ENCODE data around the gene CHCHD6.

CHCHD6 gene

GRCh38 chr3:126858887-126859286 lies 154.8 kb downstream of the CHCHD6 start:
- H3K27ac Mint-ChIP-seq: no peak overlapping the region
- intact Hi-C loops (cut with micrococcal nuclease): no loop called here
- peaks cover 4% of the 10 kb centered on the region for H3K27me3 Mint-ChIP-seq
- H3K36me3 Mint-ChIP-seq (ENCODE audit: low read depth): no peaks in the 10 kb centered on the region
- no peaks in the 10 kb centered on the region for H3K9me3 Mint-ChIP-seq
- H3K4me3 Mint-ChIP-seq: no peak overlapping the region
- no peaks in the 10 kb centered on the region for H3K4me1 Mint-ChIP-seq (ENCODE audit: low read depth)

DNA sequence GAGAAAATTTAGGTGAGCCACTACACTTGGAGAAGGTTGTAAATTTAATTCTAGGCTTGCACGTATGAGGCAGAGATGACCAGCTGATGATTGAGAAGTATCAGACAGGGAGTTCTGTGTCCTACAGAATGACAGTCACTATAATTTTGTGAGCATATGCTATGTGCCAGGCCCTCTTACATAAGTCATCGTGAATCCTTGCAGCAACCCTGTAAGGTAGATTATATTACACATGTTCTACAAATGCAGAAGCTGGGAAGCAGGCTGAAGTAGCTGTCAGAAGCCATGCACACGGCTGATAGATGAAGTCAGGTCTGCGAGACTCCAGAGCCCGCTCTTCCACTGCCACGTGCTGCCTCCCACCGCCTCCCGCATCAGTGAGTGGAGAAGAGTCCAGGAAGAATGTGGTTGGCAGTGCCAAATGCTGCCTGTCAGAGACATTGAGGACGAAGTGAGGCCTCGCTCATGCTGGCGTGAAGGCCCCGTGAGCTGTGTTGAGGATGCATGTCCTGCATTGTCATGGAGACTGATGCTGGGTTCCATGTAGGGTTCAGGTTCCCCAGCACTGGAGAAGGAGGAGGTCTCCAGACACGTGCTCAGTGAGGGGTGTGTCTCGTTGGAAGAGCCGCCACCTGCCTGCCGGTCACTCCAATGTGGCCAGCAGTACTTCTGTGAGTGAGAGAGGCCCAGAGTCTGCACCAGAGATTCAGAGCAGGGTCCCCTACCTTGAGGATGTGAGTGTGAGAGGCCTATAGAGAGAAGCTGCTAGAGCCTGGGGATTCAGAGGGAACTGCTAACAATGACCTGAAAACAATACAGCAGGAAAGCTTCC lies 155.6 kb downstream of the CHCHD6 start:
- no peak overlapping the region for H3K27ac Mint-ChIP-seq
- no peaks in the 10 kb centered on the region for H3K36me3 Mint-ChIP-seq (ENCODE audit: low read depth)
- intact Hi-C loops (cut with micrococcal nuclease): no loop called here
- H3K4me1 Mint-ChIP-seq (ENCODE audit: low read depth): no peaks in the 10 kb centered on the region
- peaks cover 10% of the 10 kb centered on the region for H3K27me3 Mint-ChIP-seq
- no peaks in the 10 kb centered on the region for H3K9me3 Mint-ChIP-seq
- H3K4me3 Mint-ChIP-seq: no peak overlapping the region

GRCh38 chr3:126865736-126866135 lies 161.7 kb downstream of the CHCHD6 start:
- no peak overlapping the region for H3K4me3 Mint-ChIP-seq
- intact Hi-C loops (cut with micrococcal nuclease): no loop called here
- no peaks in the 10 kb centered on the region for H3K4me1 Mint-ChIP-seq (ENCODE audit: low read depth)
- peaks cover 7% of the 10 kb centered on the region for H3K9me3 Mint-ChIP-seq
- no peak overlapping the region for H3K27ac Mint-ChIP-seq
- H3K27me3 Mint-ChIP-seq: peaks cover 28% of the 10 kb centered on the region
- no peaks in the 10 kb centered on the region for H3K36me3 Mint-ChIP-seq (ENCODE audit: low read depth)

- H3K4me3 Mint-ChIP-seq: no peak overlapping the region
- H3K36me3 Mint-ChIP-seq (ENCODE audit: low read depth): no peaks in the 10 kb centered on the region
- peaks cover 7% of the 10 kb centered on the region for H3K9me3 Mint-ChIP-seq
- intact Hi-C loops (cut with micrococcal nuclease): no loop called here
- peaks cover 29% of the 10 kb centered on the region for H3K27me3 Mint-ChIP-seq
- no peak overlapping the region for H3K27ac Mint-ChIP-seq
- no peaks in the 10 kb centered on the region for H3K4me1 Mint-ChIP-seq (ENCODE audit: low read depth)
Observed at GRCh38 chr3:126866175-126866759, 162.2 kb downstream of the CHCHD6 start.

DNA sequence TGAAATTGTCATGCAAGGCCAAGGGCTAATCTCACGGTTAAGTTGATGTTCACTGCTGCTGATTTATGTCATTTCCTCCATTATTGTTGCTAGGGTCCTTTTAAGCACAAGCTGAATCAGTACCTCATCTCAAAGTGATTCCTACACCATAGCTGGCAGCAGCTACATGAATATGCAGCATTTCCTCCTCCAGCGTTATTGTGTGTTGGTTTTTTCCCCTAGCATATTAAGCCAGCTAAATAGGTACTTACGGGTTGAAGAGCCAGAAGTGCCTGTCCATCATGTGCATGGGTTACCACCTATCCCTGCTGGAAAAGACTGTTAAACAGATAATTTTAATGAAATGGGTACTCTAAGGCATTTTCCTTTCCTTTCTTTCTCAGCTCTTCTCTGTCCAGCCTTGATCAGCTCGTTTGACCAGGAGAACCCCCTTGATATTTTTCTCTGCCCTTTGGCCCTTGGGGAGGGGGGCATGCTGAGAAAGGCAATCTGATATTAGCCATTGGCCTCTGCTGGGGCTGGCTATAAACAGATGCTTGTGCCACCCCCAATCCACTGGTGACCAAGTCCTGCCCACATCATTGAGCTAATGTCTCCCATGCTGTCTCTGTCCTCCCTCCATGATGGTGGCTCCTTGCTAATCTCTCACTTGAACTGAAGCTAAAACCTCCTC lies 163.3 kb downstream of the CHCHD6 start:
- peaks cover 7% of the 10 kb centered on the region for H3K9me3 Mint-ChIP-seq
- peaks cover 33% of the 10 kb centered on the region for H3K27me3 Mint-ChIP-seq
- H3K36me3 Mint-ChIP-seq (ENCODE audit: low read depth): no peaks in the 10 kb centered on the region
- H3K4me3 Mint-ChIP-seq: no peak overlapping the region
- H3K27ac Mint-ChIP-seq: no peak overlapping the region
- H3K4me1 Mint-ChIP-seq (ENCODE audit: low read depth): no peaks in the 10 kb centered on the region
- intact Hi-C loops (cut with micrococcal nuclease): no loop called here

GRCh38 chr3:126867863-126868200 lies 163.8 kb downstream of the CHCHD6 start:
- H3K9me3 Mint-ChIP-seq: peaks cover 7% of the 10 kb centered on the region
- no peaks in the 10 kb centered on the region for H3K36me3 Mint-ChIP-seq (ENCODE audit: low read depth)
- intact Hi-C loops (cut with micrococcal nuclease): no loop called here
- no peak overlapping the region for H3K4me3 Mint-ChIP-seq
- H3K4me1 Mint-ChIP-seq (ENCODE audit: low read depth): no peaks in the 10 kb centered on the region
- peaks cover 38% of the 10 kb centered on the region for H3K27me3 Mint-ChIP-seq
- H3K27ac Mint-ChIP-seq: no peak overlapping the region

GRCh38 chr3:126870608-126871210 lies 166.7 kb downstream of the CHCHD6 start:
- peaks cover 8% of the 10 kb centered on the region for H3K4me1 Mint-ChIP-seq (ENCODE audit: low read depth)
- no peaks in the 10 kb centered on the region for H3K9me3 Mint-ChIP-seq
- H3K4me3 Mint-ChIP-seq: no peak overlapping the region
- H3K36me3 Mint-ChIP-seq (ENCODE audit: low read depth): no peaks in the 10 kb centered on the region
- H3K27ac Mint-ChIP-seq: no peak overlapping the region
- peaks cover 29% of the 10 kb centered on the region for H3K27me3 Mint-ChIP-seq
- intact Hi-C loops (cut with micrococcal nuclease): no loop called here

DNA sequence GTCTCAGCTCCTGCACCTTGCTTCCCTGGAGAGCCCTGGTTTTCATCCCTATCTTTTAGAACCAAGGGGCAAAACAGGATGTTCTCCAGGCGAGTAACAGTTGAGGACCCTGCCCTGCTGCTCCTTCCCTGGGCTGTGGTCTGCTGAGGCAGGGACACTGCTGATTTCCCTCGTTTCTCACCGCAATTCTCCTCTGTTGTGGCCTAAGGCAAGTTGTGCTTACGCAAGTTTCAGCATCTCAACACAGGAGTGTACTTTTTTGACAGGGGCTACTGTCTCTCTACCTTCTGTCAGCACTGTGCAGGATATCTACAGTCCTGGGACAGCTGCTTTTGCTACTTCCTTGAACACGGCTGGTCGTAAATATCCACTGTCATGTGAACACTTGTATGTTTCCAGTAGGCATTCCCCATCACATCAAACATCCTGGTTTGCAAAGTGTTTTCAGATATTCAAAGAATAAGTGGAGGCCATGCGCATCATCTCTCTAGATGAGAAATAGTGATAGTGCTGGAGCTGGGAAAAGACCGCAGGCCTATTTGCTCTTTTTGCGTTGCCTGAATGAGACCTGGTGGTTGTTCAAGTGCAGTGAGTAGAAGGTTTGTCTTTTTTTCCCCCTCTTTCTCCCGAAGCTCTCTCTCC lies 168.8 kb downstream of the CHCHD6 start:
- intact Hi-C loops (cut with micrococcal nuclease): no loop called here
- H3K36me3 Mint-ChIP-seq (ENCODE audit: low read depth): no peaks in the 10 kb centered on the region
- peaks cover 33% of the 10 kb centered on the region for H3K27me3 Mint-ChIP-seq
- H3K27ac Mint-ChIP-seq: no peak overlapping the region
- no peaks in the 10 kb centered on the region for H3K9me3 Mint-ChIP-seq
- H3K4me3 Mint-ChIP-seq: no peak overlapping the region
- peaks cover 10% of the 10 kb centered on the region for H3K4me1 Mint-ChIP-seq (ENCODE audit: low read depth)

DNA sequence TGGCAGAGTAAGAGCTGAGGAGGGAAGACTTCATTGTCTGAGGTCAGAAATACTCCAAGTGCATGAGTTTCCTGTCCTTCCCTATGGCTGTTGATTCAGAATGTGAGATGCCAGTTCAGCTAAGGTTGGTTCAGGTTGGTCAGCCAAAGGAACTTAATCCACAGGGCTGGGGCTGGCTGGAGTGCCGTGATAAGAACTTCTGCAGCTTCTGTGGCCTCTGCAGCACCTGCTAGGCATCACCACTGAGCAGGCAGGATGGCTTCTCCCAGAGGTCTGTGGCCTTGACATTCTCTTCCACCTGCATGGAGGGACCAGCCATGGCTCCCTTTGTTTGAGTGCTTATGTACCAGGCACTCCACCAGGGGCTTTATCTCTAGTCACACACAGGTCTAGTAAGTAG lies 169.4 kb downstream of the CHCHD6 start:
- Mint-ChIP-seq H3K4me3 (no peak overlapping the region), H3K9me3 (no peaks in the 10 kb centered on the region), H3K27ac (no peak overlapping the region), H3K36me3 (ENCODE audit: low read depth) (no peaks in the 10 kb centered on the region), H3K27me3 (peaks cover 33% of the 10 kb centered on the region), H3K4me1 (ENCODE audit: low read depth) (peaks cover 16% of the 10 kb centered on the region)
- intact Hi-C loops (cut with micrococcal nuclease): no loop called here

DNA sequence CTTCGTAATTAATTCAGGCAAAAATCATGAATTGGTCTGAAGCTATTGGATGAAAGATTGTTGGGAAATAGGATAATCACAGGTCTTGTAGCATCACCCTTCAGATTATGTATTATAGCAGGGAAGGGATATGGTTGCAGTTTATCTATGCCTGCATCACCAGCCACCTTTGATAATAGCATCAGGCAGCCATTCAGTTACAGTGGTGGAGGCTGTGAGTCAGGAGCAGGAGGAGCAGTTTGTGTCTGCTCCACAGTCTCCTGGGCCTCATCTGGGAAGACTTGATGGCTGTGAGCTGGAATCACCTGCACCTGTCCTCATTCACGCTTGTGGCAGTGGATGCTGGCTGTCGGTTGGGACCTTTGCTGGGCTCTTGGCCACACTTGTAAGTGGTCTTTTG lies 174.6 kb downstream of the CHCHD6 start:
- Mint-ChIP-seq H3K36me3 (ENCODE audit: low read depth) (no peaks in the 10 kb centered on the region), H3K9me3 (no peaks in the 10 kb centered on the region), H3K4me1 (ENCODE audit: low read depth) (peaks cover 17% of the 10 kb centered on the region), H3K27me3 (peaks cover 58% of the 10 kb centered on the region), H3K4me3 (no peak overlapping the region), H3K27ac (no peak overlapping the region)
- intact Hi-C loops (cut with micrococcal nuclease): no loop called here

- Mint-ChIP-seq H3K36me3 (ENCODE audit: low read depth) (no peaks in the 10 kb centered on the region), H3K27me3 (peaks cover 66% of the 10 kb centered on the region), H3K4me3 (no peak overlapping the region), H3K4me1 (ENCODE audit: low read depth) (peaks cover 9% of the 10 kb centered on the region), H3K9me3 (no peaks in the 10 kb centered on the region), H3K27ac (no peak overlapping the region)
- intact Hi-C loops (cut with micrococcal nuclease): no loop called here
Observed at GRCh38 chr3:126880901-126881300, 176.9 kb downstream of the CHCHD6 start.

GRCh38 chr3:126881861-126882260 lies 177.8 kb downstream of the CHCHD6 start:
- H3K36me3 Mint-ChIP-seq (ENCODE audit: low read depth): no peaks in the 10 kb centered on the region
- H3K4me3 Mint-ChIP-seq: no peak overlapping the region
- intact Hi-C loops (cut with micrococcal nuclease): no loop called here
- peaks cover 69% of the 10 kb centered on the region for H3K27me3 Mint-ChIP-seq
- no peak overlapping the region for H3K27ac Mint-ChIP-seq
- H3K4me1 Mint-ChIP-seq (ENCODE audit: low read depth): peaks cover 9% of the 10 kb centered on the region
- H3K9me3 Mint-ChIP-seq: no peaks in the 10 kb centered on the region

DNA sequence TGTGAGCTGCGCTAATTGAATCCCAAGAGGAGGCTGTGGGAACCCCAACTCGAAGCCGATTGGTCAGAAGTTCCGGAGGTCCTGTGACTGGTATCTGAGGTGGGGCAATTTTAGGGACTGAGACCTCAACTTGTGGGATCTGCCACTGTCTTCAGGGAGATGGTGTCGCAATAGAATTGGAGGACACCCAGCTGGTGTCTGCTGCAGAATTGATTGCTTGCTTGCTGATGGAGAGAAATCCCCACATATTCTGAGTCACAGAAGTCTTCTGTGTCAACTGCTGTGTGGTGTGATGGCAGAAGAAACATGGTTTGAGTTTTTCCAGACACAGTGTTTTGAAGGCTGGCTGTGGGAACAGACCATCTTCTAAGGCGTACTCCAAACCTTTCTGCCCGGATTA lies 179.2 kb downstream of the CHCHD6 start:
- H3K4me3 Mint-ChIP-seq: no peak overlapping the region
- intact Hi-C loops (cut with micrococcal nuclease): no loop called here
- no peaks in the 10 kb centered on the region for H3K9me3 Mint-ChIP-seq
- H3K4me1 Mint-ChIP-seq (ENCODE audit: low read depth): peaks cover 3% of the 10 kb centered on the region
- H3K27ac Mint-ChIP-seq: no peak overlapping the region
- no peaks in the 10 kb centered on the region for H3K36me3 Mint-ChIP-seq (ENCODE audit: low read depth)
- peaks cover 77% of the 10 kb centered on the region for H3K27me3 Mint-ChIP-seq

DNA sequence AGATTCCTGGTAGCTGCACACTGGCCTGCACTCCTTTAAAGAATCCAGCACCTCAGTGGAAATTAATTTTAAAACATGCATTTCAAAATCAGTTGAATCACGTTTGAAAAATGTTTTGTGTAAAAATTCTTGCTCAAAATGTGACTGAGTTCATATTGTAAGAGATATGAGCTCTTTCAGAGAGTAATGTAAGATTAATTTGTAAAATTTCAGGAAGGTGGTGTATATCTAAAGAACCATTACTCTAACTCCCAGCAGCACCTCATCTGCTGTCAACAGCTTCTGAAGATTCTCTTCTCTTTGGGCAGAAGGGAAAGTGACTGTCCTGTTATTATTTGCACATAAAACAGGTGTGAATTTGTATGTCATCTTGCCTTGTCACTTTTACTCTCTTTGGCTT lies 181.4 kb downstream of the CHCHD6 start:
- Mint-ChIP-seq H3K36me3 (ENCODE audit: low read depth) (no peaks in the 10 kb centered on the region), H3K4me3 (no peak overlapping the region), H3K9me3 (no peaks in the 10 kb centered on the region), H3K4me1 (ENCODE audit: low read depth) (no peaks in the 10 kb centered on the region), H3K27ac (no peak overlapping the region), H3K27me3 (peaks cover 76% of the 10 kb centered on the region)
- intact Hi-C loops (cut with micrococcal nuclease): no loop called here

Measured in dendritic cell treated with granulocyte-macrophage colony-stimulating factor and Interleukin-4, amounts not matched to agents 40 ng/mL and 50 ng/mL, for 4 days (primary cell).